Colonic mucosa (tissue), 4 donors: ENCODE measurements around the gene NEMP2. TPM values are rescaled to one million over a fixed set of nuclear protein-coding genes. Genes with fewer than 3 reads are reported as not detected.

Experiments used
- DNase-seq: peaks from one replicate; pipeline ENCODE4 v3.0.0-alpha.2; 2020
- H3K27ac ChIP-seq: fragments of 200-600 bp; one replicate; pipeline ENCODE4 v1.8.0; 2021
- H3K27me3 ChIP-seq: fragments of 200-600 bp; one replicate; pipeline ENCODE4 v1.8.0; 2021
- H3K36me3 ChIP-seq: fragments of 200-600 bp; one replicate; pipeline ENCODE4 v1.8.0; 2021
- H3K4me1 ChIP-seq: fragments of 200-600 bp; one replicate; pipeline ENCODE4 v1.8.0; 2021; ENCODE audit warnings: mild to moderate bottlenecking
- H3K4me3 ChIP-seq: fragments of 200-600 bp; one replicate; pipeline ENCODE4 v1.8.0; 2021
- H3K9ac ChIP-seq, 2 donors: one replicate each; pipeline ENCODE4 v1.7.0; 2013; ENCODE audit warnings: control low read depth in 2 of 2, low read depth in 2 of 2, low read length in 2 of 2
- H3K9me3 ChIP-seq: fragments of 200-600 bp; one replicate; pipeline ENCODE4 v1.8.0; 2021
- intact Hi-C: fragments of 100-400 bp; cut with DNase I; formaldehyde crosslinking; loops from one replicate; pipeline ENCODE4 v1.14.1; 2022
- total RNA-seq, 2 donors: library from RNA; stranded (reverse); fragmentation: NEBNext Ultra II Directional in 1 of 2; extraction: Animal tissue kit (Norgen Biotek cat#: 25700) in 1 of 2; gene quantifications; one replicate each; pipeline ENCODE4 v1.2.1, GENCODE V29; 2021
- TF ChIP-seq, protein P1 (sequence below): fragments of 200-600 bp; IDR thresholded peaks from one replicate; pipeline ENCODE4 v1.8.0; 2022; ENCODE audit warnings: antibody characterized with exemption, mild to moderate bottlenecking
- donor health status: healthy.
- donor health status: DM: no; HTN: no; CAD: no.
- donor health status: DM: no; HTN: no; CAD: no.

NEMP2 gene
- total RNA-seq, 2 donors from 2014 or later = 3.6 to 5.1 TPM

DNA sequence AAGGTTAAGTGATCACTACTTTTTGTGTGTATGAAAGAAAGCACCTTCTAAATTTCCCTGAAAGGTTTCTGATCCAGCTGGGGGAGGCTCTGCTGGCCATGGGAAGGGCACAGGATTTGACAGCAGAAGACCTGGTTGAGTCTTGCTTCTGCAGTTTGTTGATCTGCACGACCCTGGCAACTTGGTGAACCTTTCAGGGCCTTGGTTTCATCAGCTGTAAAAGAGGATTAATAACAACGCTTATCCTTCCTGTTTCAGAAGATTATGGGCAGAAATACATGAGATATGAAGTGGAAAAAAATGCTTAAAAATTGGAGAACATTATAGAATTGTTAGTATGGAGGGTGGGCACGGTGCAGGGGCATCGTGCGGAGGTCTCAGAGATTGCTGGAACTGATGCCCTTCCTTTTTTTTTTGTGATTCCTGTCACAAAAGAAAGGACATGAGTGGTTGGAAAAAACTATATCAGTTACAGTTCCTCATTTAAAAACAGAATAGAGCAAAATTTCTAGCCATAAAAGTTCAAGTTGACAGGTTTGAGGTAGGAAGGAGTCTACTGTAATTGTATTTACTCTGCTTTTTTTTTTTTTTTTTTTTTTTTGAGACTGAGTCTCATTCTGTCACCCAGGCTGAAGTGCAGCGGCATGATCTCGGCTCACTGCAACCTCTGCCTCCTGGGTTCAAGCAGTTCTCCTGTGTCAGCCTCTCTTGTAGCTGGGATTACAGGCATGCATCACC, 79.0 kb downstream of the NEMP2 start:
- H3K27me3 ChIP-seq = no peaks in the 10 kb centered on the region
- no peak overlapping the region for H3K4me3 ChIP-seq
- H3K9me3 ChIP-seq = no peaks in the 10 kb centered on the region
- TF ChIP-seq, protein P1, sequence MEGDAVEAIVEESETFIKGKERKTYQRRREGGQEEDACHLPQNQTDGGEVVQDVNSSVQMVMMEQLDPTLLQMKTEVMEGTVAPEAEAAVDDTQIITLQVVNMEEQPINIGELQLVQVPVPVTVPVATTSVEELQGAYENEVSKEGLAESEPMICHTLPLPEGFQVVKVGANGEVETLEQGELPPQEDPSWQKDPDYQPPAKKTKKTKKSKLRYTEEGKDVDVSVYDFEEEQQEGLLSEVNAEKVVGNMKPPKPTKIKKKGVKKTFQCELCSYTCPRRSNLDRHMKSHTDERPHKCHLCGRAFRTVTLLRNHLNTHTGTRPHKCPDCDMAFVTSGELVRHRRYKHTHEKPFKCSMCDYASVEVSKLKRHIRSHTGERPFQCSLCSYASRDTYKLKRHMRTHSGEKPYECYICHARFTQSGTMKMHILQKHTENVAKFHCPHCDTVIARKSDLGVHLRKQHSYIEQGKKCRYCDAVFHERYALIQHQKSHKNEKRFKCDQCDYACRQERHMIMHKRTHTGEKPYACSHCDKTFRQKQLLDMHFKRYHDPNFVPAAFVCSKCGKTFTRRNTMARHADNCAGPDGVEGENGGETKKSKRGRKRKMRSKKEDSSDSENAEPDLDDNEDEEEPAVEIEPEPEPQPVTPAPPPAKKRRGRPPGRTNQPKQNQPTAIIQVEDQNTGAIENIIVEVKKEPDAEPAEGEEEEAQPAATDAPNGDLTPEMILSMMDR = no peak
- no peak overlapping the region for H3K9ac ChIP-seq
- no peaks in the 10 kb centered on the region for H3K4me1 ChIP-seq
- no peak for DNase-seq
- intact Hi-C loops = no loop called here
- H3K36me3 ChIP-seq = no peaks in the 10 kb centered on the region
- no peak overlapping the region for H3K27ac ChIP-seq

DNA sequence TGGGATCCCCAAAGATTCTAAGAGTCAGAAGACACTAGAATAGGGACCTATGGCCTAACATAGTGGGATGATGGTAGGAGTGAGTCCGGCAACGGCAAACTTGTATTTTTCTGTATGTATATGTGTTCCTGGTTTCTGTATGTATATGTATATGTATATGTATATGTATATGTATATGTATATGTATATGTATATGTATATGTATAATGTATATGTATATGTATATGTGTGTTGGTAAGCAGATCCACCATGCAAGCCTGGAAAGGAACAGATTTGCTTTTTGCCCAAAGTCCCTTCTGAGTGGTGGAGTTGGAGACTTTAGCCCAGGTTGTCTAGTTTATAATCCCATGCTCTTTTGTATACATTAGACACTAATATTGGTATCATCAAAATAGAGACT, 79.7 kb downstream of the NEMP2 start:
- no peak for DNase-seq
- no peaks in the 10 kb centered on the region for H3K4me1 ChIP-seq

More for the DNA sequence above, 79.7 kb downstream of the NEMP2 start:
- no peaks in the 10 kb centered on the region for H3K9me3 ChIP-seq
- TF ChIP-seq, protein P1 = no peak
- no peak overlapping the region for H3K9ac ChIP-seq
- intact Hi-C loops = no loop called here
- H3K27ac ChIP-seq = no peak overlapping the region
- H3K36me3 ChIP-seq = no peaks in the 10 kb centered on the region
- H3K4me3 ChIP-seq = no peak overlapping the region
- H3K27me3 ChIP-seq = no peaks in the 10 kb centered on the region

Other genes with a start within 250 kb of the NEMP2 start
- 10 to 100 TPM; 47.2 to 71.1 TPM for gene HIBCH, start 214.9 kb downstream of the NEMP2 start, total RNA-seq
- gene INPP1, start 191.1 kb downstream of the NEMP2 start, total RNA-seq = 10 to 100 TPM; 35.3 to 39.2 TPM
- 10 to 100 TPM; 60.9 to 83.3 TPM for gene MFSD6, start 126.4 kb downstream of the NEMP2 start, total RNA-seq
- 10 to 100 TPM; 31.7 to 37.1 TPM for gene NAB1, start 114.4 kb upstream of the NEMP2 start, total RNA-seq